OCI-LY7 (cell line): ENCODE results near the gene OPHN1.

Experiments used
- EZH2phosphoT487 ChIP-seq: fragments of 200-600 bp; sonication (generic); IDR thresholded peaks from 2 replicates; pipeline ENCODE4 v1.6.1; 2018; ENCODE audit warnings: low read depth, borderline replicate concordance, mild to moderate bottlenecking, mixed run types, antibody characterized with exemption, low read length, moderate library complexity, mixed read lengths
- TF ChIP-seq, protein P1 (sequence below): fragments of 200-600 bp; sonication (generic); conservative IDR thresholded peaks from 2 replicates; pipeline ENCODE4 v1.5.1; 2014; ENCODE audit warnings: mild to moderate bottlenecking, antibody characterized with exemption, low read length, moderate library complexity, mixed read lengths

DNA sequence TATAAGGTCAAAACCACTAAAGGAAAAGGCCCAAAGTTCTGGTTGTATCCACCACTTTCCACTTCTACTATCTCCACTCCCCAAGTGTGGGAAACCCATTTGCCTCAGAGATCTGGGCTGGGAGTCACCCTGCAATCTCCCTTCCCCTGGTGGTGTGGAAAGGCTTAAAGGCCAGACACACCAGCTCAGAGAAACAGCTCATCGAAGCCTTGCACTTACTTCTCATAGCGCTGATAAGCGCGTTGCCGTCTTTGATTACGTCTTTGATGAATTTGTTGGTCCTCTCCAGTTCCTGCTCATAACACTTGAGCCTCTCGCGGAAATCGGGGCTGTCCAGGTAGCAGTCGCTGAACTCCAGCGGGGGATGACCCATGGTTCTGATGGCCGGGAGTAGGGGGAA, 647 bp downstream of the OPHN1 start:
- TF ChIP-seq, protein P1, sequence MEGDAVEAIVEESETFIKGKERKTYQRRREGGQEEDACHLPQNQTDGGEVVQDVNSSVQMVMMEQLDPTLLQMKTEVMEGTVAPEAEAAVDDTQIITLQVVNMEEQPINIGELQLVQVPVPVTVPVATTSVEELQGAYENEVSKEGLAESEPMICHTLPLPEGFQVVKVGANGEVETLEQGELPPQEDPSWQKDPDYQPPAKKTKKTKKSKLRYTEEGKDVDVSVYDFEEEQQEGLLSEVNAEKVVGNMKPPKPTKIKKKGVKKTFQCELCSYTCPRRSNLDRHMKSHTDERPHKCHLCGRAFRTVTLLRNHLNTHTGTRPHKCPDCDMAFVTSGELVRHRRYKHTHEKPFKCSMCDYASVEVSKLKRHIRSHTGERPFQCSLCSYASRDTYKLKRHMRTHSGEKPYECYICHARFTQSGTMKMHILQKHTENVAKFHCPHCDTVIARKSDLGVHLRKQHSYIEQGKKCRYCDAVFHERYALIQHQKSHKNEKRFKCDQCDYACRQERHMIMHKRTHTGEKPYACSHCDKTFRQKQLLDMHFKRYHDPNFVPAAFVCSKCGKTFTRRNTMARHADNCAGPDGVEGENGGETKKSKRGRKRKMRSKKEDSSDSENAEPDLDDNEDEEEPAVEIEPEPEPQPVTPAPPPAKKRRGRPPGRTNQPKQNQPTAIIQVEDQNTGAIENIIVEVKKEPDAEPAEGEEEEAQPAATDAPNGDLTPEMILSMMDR, result no peak
- TF ChIP-seq EZH2phosphoT487, result no peak
